A549 (cell line): ENCODE data around the gene HDGFL2.

Source experiments
- CTCF ChIP-seq: fragments of >200 bp; sonication (Bioruptor Twin); formaldehyde crosslinking; IDR thresholded peaks from 3 replicates; pipeline ENCODE4 v1.5.1; 2016
- MAFK ChIP-seq: fragments of 450-650 bp; IDR thresholded peaks from 2 replicates; pipeline ENCODE4 v1.6.1; 2014; ENCODE audit not compliant: partially characterized antibody
- MAX ChIP-seq: IDR thresholded peaks from 2 replicates; pipeline ENCODE4 v1.6.1; 2012
- MYC ChIP-seq: IDR thresholded peaks from 2 replicates; pipeline ENCODE4 v1.6.1; 2012; ENCODE audit warnings: mild to moderate bottlenecking, inconsistent platforms, low read length, improper control_type of control experiment, borderline replicate concordance
- NPAS2 ChIP-seq: fragments of 250-450 bp; sonication (Bioruptor Pico); IDR thresholded peaks from 2 replicates; pipeline ENCODE4 v1.8.0; 2022; ENCODE audit warnings: mild to moderate bottlenecking, moderate library complexity, borderline replicate concordance
- PHF8 ChIP-seq: fragments of 200-600 bp; sonication (generic); IDR thresholded peaks from 2 replicates; pipeline ENCODE4 v1.6.1; 2016; ENCODE audit warnings: low read depth, mild to moderate bottlenecking, antibody characterized with exemption, moderate library complexity, borderline replicate concordance
- RCOR1 ChIP-seq: fragments of 150-350 bp; IDR thresholded peaks from 2 replicates; pipeline ENCODE4 v1.6.1; 2014; ENCODE audit warnings: antibody characterized with exemption, low read length, low read depth
- SMC3 ChIP-seq: fragments of >200 bp; sonication (Bioruptor Twin); formaldehyde crosslinking; IDR thresholded peaks from 3 replicates; pipeline ENCODE4 v1.6.1; 2018; ENCODE audit warnings: inconsistent platforms
- SREBF2 ChIP-seq: fragments of 450-650 bp; IDR thresholded peaks from 2 replicates; pipeline ENCODE4 v1.6.1; 2014; ENCODE audit warnings: mild to moderate bottlenecking, moderate library complexity

GRCh38 chr19:4454747-4455718 is 17.1 kb upstream of the HDGFL2 start:
- TF ChIP-seq MAFK (no peak), PHF8 (no peak), CTCF (no peak), MYC (no peak), SMC3 (no peak), SREBF2 (no peak), NPAS2 (CRISPR knock-in tag) (no peak), MAX (no peak), RCOR1 (no peak)
